CD14-positive monocyte (primary cell): ENCODE results near the gene TRIM68. TPM values are rescaled to one million over a fixed set of nuclear protein-coding genes. Genes with fewer than 3 reads are reported as not detected.

Source experiments
- DNase-seq, 3 donors: peaks; one replicate each; pipeline ENCODE4 v3.0.0-alpha.2; 2011 to 2022
- H2AFZ ChIP-seq: 2 replicates; pipeline ENCODE4 v1.6.0; 2012; ENCODE audit warnings: mild to moderate bottlenecking, low read depth, low read length, inconsistent platforms; ENCODE audit not compliant: insufficient read depth, poor library complexity, severe bottlenecking
- H3K27ac ChIP-seq, 2 donors: 1 replicate in 1 of 2; 2 replicates in 1 of 2; pipeline ENCODE4 v1.5.1; 2012 to 2013; ENCODE audit warnings: low read length in 2 of 2, control low read depth in 1 of 2, inconsistent platforms in 1 of 2, low read depth in 1 of 2, mild to moderate bottlenecking in 1 of 2
- H3K27me3 ChIP-seq, 2 donors: one replicate each; pipeline versions ENCODE4 v1.6.0 to v1.6.1; 2011 to 2013; ENCODE audit warnings: low read length in 2 of 2; ENCODE audit not compliant: control insufficient read depth in 2 of 2, insufficient read depth in 2 of 2
- H3K36me3 ChIP-seq, 2 donors: replicated peaks in 1 of 2; 1 replicate in 1 of 2; 2 replicates in 1 of 2; pipeline versions ENCODE4 v1.5.1 to v1.6.1; 2012 to 2013; ENCODE audit warnings: low read length in 2 of 2, control low read depth in 1 of 2, inconsistent platforms in 1 of 2, mild to moderate bottlenecking in 1 of 2; ENCODE audit not compliant: insufficient read depth in 2 of 2, control insufficient read depth in 1 of 2
- H3K4me1 ChIP-seq, 2 donors: 1 replicate in 1 of 2; 2 replicates in 1 of 2; pipeline versions ENCODE4 v1.5.1 to v1.6.1; 2012 to 2013; ENCODE audit warnings: low read length in 2 of 2, control low read depth in 1 of 2, inconsistent platforms in 1 of 2, mild to moderate bottlenecking in 1 of 2, moderate library complexity in 1 of 2; ENCODE audit not compliant: insufficient read depth in 2 of 2, control insufficient read depth in 1 of 2
- H3K4me2 ChIP-seq: replicated peaks from 2 replicates; pipeline ENCODE3; 2012; ENCODE audit warnings: low read length, moderate library complexity, mild to moderate bottlenecking; ENCODE audit not compliant: poor library complexity, severe bottlenecking; ENCODE audit errors: extremely low read depth
- H3K4me3 ChIP-seq, 3 experiments: fragments of 200-600 bp in 1 of 3; sonication (generic) in 1 of 3; replicated peaks in 1 of 3; 1 replicate in 2 of 3; 2 replicates in 1 of 3; pipeline ENCODE4 v1.5.1; 2011 to 2013; ENCODE audit warnings: low read length in 3 of 3, mild to moderate bottlenecking in 3 of 3, control low read depth in 2 of 3, low read depth in 2 of 3, inconsistent platforms in 1 of 3, moderate library complexity in 1 of 3
- H3K79me2 ChIP-seq: 2 replicates; pipeline ENCODE4 v1.6.0; 2012; ENCODE audit warnings: mild to moderate bottlenecking, control low read depth, inconsistent platforms, low read length, moderate library complexity; ENCODE audit not compliant: insufficient read depth
- H3K9ac ChIP-seq: 2 replicates; pipeline ENCODE4 v1.6.0; 2017; ENCODE audit warnings: low read length, mild to moderate bottlenecking; ENCODE audit not compliant: insufficient read depth, poor library complexity, severe bottlenecking
- H3K9me3 ChIP-seq, 2 donors: replicated peaks in 1 of 2; 1 replicate in 1 of 2; 2 replicates in 1 of 2; pipeline versions ENCODE4 v1.5.1 to v1.6.1; 2012 to 2013; ENCODE audit warnings: low read length in 2 of 2, control low read depth in 1 of 2; ENCODE audit not compliant: control insufficient read depth in 1 of 2, insufficient read depth in 1 of 2
- H4K20me1 ChIP-seq: 2 replicates; pipeline ENCODE4 v1.6.0; 2012; ENCODE audit warnings: mild to moderate bottlenecking, low read length, control low read depth, moderate library complexity; ENCODE audit not compliant: insufficient read depth
- H3K27ac Mint-ChIP-seq, 7 donors: one replicate each; pipeline ENCODE4 v1.8.0; 2020; ENCODE audit warnings: mild to moderate bottlenecking in 7 of 7, mixed read lengths in 7 of 7, moderate library complexity in 6 of 7, inconsistent platforms in 2 of 7
- H3K27me3 Mint-ChIP-seq, 3 donors: one replicate each; pipeline ENCODE4 v1.8.0; 2021 to 2022; ENCODE audit warnings: low read depth in 3 of 3, mild to moderate bottlenecking in 3 of 3, mixed read lengths in 3 of 3, moderate library complexity in 3 of 3, inconsistent platforms in 1 of 3
- H3K36me3 Mint-ChIP-seq, 2 donors: one replicate each; pipeline ENCODE4 v1.8.0; 2020; ENCODE audit warnings: mixed read lengths in 2 of 2, inconsistent platforms in 1 of 2, mild to moderate bottlenecking in 1 of 2
- H3K4me1 Mint-ChIP-seq: one replicate; pipeline ENCODE4 v1.8.0; 2020; ENCODE audit warnings: mild to moderate bottlenecking, mixed read lengths
- H3K4me3 Mint-ChIP-seq, 2 donors: one replicate each; pipeline ENCODE4 v1.8.0; 2020; ENCODE audit warnings: mild to moderate bottlenecking in 2 of 2, mixed read lengths in 2 of 2, moderate library complexity in 1 of 2
- H3K9me3 Mint-ChIP-seq, 7 donors: one replicate each; pipeline ENCODE4 v1.8.0; 2020 to 2022; ENCODE audit warnings: mixed read lengths in 7 of 7, mild to moderate bottlenecking in 6 of 7, moderate library complexity in 6 of 7, inconsistent platforms in 2 of 7
- CTCF ChIP-seq: fragments of 200-600 bp; IDR thresholded peaks from one replicate; pipeline ENCODE4 v1.8.0; 2022; ENCODE audit warnings: antibody characterized with exemption, mild to moderate bottlenecking
- WGBS: methylation state at CpG from one replicate; pipeline ENCODE4 v1.1.5; 2013; ENCODE audit warnings: missing lambda C conversion rate; ENCODE audit not compliant: insufficient coverage; 5-methylcytosine and 5-hydroxymethylcytosine counted together
- intact Hi-C, 2 donors: fragments of 100-400 bp; cut with micrococcal nuclease; formaldehyde crosslinking; loops; one replicate each; pipeline versions ENCODE4 v1.15.0 to v1.15.1; 2023
- polyA plus RNA-seq, 3 donors: library from polyadenylated mRNA; depleted of rRNA in 1 of 3; unstranded in 2 of 3; stranded (reverse) in 1 of 3; fragments of 300-500 nt in 2 of 3; fragments of >200 nt in 1 of 3; fragmentation: Illumina TruSeq in 2 of 3; gene quantifications; 1 replicate in 2 of 3; 2 replicates in 1 of 3; pipeline ENCODE4 v1.2.3, GENCODE V29; 2012 to 2021

TRIM68 gene
- polyA plus RNA-seq, 3 donors = 2.2 to 4.9 (median 3.0) TPM

DNA sequence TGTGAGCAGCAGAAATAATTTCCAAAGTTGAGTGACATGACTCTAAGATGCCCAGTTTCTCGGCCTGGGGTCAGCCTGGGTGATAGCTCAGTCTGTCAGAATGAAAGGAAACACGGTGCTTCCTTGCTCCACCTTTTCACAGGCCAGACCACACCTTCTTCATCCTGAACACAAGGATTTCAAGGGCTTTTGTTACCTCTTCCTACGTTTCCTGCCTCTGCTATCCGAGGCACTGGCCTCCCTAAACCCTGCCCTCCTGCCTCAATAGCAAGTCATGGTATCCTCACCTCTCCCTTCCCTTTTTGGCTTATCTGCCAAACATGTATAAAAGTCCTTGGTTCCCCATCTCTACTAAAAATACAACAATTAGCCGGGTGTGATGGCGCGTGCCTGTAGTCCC is 34.0 kb upstream of the TRIM68 start:
- no peaks in the 10 kb centered on the region for H3K79me2 ChIP-seq
- Mint-ChIP-seq H3K4me1 (no peaks in the 10 kb centered on the region), H3K27ac (no peak overlapping the region), H3K27me3 (peaks cover 0 to 3% (median 2%) of the 10 kb centered on the region in 3 donors), H3K9me3 (no peaks in the 10 kb centered on the region), H3K36me3 (no peaks in the 10 kb centered on the region), H3K4me3 (no peak overlapping the region)
- DNase-seq = no peak
- WGBS = 94% methylated on average over 4 of the region's 7 CpGs
- H4K20me1 ChIP-seq = no peaks in the 10 kb centered on the region
- no peak overlapping the region for H3K4me3 ChIP-seq
- intact Hi-C loops = no loop called here
- no peak for TF ChIP-seq CTCF
- no peak overlapping the region for H2AFZ ChIP-seq
- no peaks in the 10 kb centered on the region for H3K9me3 ChIP-seq
- H3K36me3 ChIP-seq = no peaks in the 10 kb centered on the region
- no peaks in the 10 kb centered on the region for H3K4me1 ChIP-seq
- H3K27me3 ChIP-seq = no peaks in the 10 kb centered on the region
- no peak overlapping the region for H3K27ac ChIP-seq
- H3K9ac ChIP-seq = no peak overlapping the region
- H3K4me2 ChIP-seq = no peak overlapping the region

DNA sequence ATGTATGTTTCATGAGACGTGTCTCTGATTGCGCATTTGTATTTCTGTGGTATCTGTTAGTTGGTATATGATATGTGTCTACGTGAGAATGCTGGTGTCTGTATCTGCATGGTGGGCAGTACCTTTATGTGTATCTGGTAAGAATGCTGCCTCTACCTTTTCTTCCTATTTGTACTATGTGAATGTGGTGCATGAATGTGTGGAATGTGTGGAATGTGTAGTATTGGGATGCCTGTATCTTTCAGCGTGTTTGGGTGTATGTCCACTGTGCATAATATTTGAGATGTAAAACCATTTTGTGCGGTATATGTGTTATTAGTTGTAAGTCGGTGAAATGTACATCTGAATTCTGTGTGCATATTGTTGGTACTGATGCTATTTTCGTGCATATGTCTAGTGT is 33.5 kb upstream of the TRIM68 start:
- Histone ChIP-seq H3K4me1 (no peaks in the 10 kb centered on the region), H3K9ac (no peak overlapping the region), H2AFZ (no peak overlapping the region), H3K79me2 (no peaks in the 10 kb centered on the region), H3K27me3 (no peaks in the 10 kb centered on the region), H3K4me3 (no peak overlapping the region), H4K20me1 (no peaks in the 10 kb centered on the region), H3K36me3 (no peaks in the 10 kb centered on the region), H3K27ac (no peak overlapping the region), H3K4me2 (no peak overlapping the region), H3K9me3 (no peaks in the 10 kb centered on the region)
- Mint-ChIP-seq H3K27ac (no peak overlapping the region), H3K27me3 (peaks cover 0 to 3% (median 2%) of the 10 kb centered on the region in 3 donors), H3K4me1 (no peaks in the 10 kb centered on the region), H3K36me3 (no peaks in the 10 kb centered on the region), H3K9me3 (no peaks in the 10 kb centered on the region), H3K4me3 (no peak overlapping the region)
- no peak for TF ChIP-seq CTCF
- no peak for DNase-seq
- WGBS = 90% methylated on average over 7 of the region's 7 CpGs
- intact Hi-C loops = no loop called here
